Esophagus muscularis mucosa (tissue), 4 donors: Measurements from ENCODE around the gene EDC3.

Experiments used
- EP300 ChIP-seq: sonication (generic); formaldehyde crosslinking; IDR thresholded peaks from one replicate; pipeline ENCODE4 v1.6.1; 2017; ENCODE audit warnings: antibody characterized with exemption
- POLR2A ChIP-seq: fragments of 450-650 bp; IDR thresholded peaks from one replicate; pipeline ENCODE4 v1.6.1; 2017; ENCODE audit warnings: antibody characterized with exemption, moderate library complexity, mild to moderate bottlenecking, low read depth
- POLR2AphosphoS5 ChIP-seq, 2 donors: sonication (generic); formaldehyde crosslinking; IDR thresholded peaks; one replicate each; pipeline ENCODE4 v1.6.1; 2017; ENCODE audit warnings: antibody characterized with exemption in 2 of 2
- TF ChIP-seq, protein P1 (sequence below), 3 experiments: fragments of 200-600 bp in 2 of 3; fragments of 450-650 bp in 1 of 3; sonication (generic) in 2 of 3; IDR thresholded peaks; one replicate each; pipeline ENCODE4 v1.5.1; 2017 to 2019; ENCODE audit warnings: antibody characterized with exemption in 3 of 3, mild to moderate bottlenecking in 2 of 3, moderate library complexity in 1 of 3

DNA sequence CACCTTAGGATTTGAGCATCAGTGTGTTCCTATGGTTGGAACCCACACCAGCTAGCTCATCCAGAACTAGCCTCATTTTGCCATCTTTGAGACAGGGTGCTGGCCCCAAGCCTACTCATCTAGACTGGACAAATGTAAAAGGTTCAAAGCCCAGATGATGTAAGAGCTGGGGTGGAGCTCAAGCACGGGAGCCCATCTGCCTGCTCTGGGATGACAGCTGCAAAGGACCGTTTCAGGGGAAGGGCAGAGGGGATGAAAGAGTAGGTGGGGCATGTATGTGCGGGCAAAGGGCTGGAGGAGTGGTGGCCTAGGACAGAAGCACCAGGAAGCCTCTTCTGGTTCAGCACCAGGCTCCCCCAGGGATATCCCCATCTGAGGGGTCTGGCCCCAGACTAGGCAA is 64.4 kb downstream of the EDC3 start:
- TF ChIP-seq, protein P1, sequence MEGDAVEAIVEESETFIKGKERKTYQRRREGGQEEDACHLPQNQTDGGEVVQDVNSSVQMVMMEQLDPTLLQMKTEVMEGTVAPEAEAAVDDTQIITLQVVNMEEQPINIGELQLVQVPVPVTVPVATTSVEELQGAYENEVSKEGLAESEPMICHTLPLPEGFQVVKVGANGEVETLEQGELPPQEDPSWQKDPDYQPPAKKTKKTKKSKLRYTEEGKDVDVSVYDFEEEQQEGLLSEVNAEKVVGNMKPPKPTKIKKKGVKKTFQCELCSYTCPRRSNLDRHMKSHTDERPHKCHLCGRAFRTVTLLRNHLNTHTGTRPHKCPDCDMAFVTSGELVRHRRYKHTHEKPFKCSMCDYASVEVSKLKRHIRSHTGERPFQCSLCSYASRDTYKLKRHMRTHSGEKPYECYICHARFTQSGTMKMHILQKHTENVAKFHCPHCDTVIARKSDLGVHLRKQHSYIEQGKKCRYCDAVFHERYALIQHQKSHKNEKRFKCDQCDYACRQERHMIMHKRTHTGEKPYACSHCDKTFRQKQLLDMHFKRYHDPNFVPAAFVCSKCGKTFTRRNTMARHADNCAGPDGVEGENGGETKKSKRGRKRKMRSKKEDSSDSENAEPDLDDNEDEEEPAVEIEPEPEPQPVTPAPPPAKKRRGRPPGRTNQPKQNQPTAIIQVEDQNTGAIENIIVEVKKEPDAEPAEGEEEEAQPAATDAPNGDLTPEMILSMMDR (IDR thresholded peaks at IDR 0.05) = no peak
- TF ChIP-seq POLR2AphosphoS5 (IDR thresholded peaks at IDR 0.05) = no peak
- no peak for TF ChIP-seq EP300
- TF ChIP-seq POLR2A = no peak
